ENCODE measurements around the gene CACNA1C.
A peak's percentile ranks its signal among the peaks of the same experiment; 100 is the strongest.
"Not testable (repeated sequence)": the region's sequence is repeated elsewhere in the genome, so short reads cannot be mapped to it uniquely, and the experiment has no call there.

The CACNA1C gene

GRCh38 chr12:2684026-2684325, 631.2 kb downstream of the CACNA1C start:
- DNase-seq: not testable (repeated sequence)

- not testable (repeated sequence) for DNase-seq
These were observed 633.0 kb downstream of the CACNA1C start for GRCh38 chr12:2685620-2686279.

GRCh38 chr12:2686280-2686646, 633.5 kb downstream of the CACNA1C start:
- no peak for DNase-seq

GRCh38 chr12:2687058-2687457, 634.3 kb downstream of the CACNA1C start:
- no peak for DNase-seq

GRCh38 chr12:2687726-2688125, 634.9 kb downstream of the CACNA1C start:
- no peak for DNase-seq

GRCh38 chr12:2688381-2688931, 635.7 kb downstream of the CACNA1C start:
- no peak for DNase-seq

- DNase-seq: no peak
These were observed 636.6 kb downstream of the CACNA1C start for GRCh38 chr12:2689393-2689792.

- DNase-seq: no peak
These were observed 637.1 kb downstream of the CACNA1C start for GRCh38 chr12:2689879-2690278.

- DNase-seq: no peak
These were observed 637.7 kb downstream of the CACNA1C start for GRCh38 chr12:2690348-2691005.

- DNase-seq: no peak
These were observed 638.2 kb downstream of the CACNA1C start for GRCh38 chr12:2691006-2691344.

- DNase-seq: no peak
These were observed 638.7 kb downstream of the CACNA1C start for GRCh38 chr12:2691345-2692071.

GRCh38 chr12:2692080-2692479, 639.3 kb downstream of the CACNA1C start:
- no peak for DNase-seq

- no peak for DNase-seq
These were observed 640.6 kb downstream of the CACNA1C start for GRCh38 chr12:2693244-2693860.

- DNase-seq: no peak
These were observed 641.3 kb downstream of the CACNA1C start for GRCh38 chr12:2693980-2694610.

GRCh38 chr12:2696136-2696535, 643.3 kb downstream of the CACNA1C start:
- peak; percentile 31 for DNase-seq

- no peak for DNase-seq
These were observed 644.4 kb downstream of the CACNA1C start for GRCh38 chr12:2697057-2697800.

- DNase-seq: no peak
These were observed 645.8 kb downstream of the CACNA1C start for GRCh38 chr12:2698566-2698965.

- DNase-seq: no peak
These were observed 657.9 kb downstream of the CACNA1C start for GRCh38 chr12:2710701-2711100.

- no peak for DNase-seq
These were observed 666.6 kb downstream of the CACNA1C start for GRCh38 chr12:2719392-2719791.

- DNase-seq: no peak
These were observed 670.0 kb downstream of the CACNA1C start for GRCh38 chr12:2722806-2723205.

- DNase-seq: no peak
These were observed 679.5 kb downstream of the CACNA1C start for GRCh38 chr12:2732290-2732689.
